Medulla oblongata (tissue), 1 donor: ENCODE results near the gene UNCX.

Source experiments
- DNase-seq: peaks from one replicate; pipeline ENCODE4 v3.0.0-alpha.2; 2015; ENCODE audit errors: extremely low spot score

UNCX gene

DNA sequence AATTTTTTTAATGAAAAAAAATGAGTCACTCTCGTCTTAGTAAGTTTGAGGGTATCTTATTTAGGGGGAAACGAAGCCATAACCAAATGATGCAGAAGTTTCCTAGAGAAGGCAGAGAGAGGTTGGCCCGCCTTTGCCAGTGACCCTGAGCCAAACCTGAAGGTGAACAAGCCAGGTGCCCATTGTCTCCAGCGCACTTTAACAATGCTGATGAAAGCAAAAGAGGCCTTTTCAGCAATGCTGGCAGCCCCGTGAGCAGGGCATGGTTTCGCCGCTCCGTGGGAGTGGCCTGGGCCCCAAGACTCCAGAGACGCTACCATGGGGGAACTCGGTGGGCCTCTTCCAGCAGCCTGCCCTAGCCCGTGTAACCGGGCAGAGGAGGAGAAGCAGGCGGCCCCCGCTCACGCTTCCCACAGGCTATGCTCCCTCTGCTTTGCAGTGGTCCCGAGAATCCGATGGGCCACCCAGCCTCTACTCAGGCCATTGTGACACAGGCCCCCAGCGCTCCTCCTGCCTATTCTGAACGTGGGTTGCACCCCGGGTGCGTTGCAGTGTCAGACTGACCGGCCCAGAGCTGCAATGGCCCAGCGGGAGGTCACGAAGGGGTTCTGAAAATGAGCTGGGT is 14.0 kb upstream of the UNCX start:
- no peak for DNase-seq

DNA sequence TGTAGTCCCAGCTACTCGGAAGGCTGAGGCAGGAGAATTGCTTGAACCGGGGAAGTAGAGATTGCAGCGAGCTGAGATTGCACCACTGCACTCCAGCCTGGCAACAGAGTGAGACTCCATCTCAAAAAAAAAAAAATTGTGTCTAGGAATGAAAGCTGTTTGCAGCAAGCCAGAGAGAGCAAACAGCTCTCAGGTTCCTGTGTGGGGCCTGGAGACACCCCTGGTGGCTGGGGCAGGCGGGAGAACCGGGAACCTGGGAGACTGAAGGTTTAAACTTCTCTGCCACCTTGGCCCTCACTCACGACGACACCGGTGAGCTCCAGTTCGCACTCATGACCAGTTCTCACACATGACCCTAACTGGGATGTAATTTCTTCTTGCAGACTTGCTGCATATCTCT is 13.2 kb upstream of the UNCX start:
- DNase-seq = no peak

- DNase-seq = no peak
Measured at GRCh38 chr7:1220000-1220726, 12.5 kb upstream of the UNCX start.

DNA sequence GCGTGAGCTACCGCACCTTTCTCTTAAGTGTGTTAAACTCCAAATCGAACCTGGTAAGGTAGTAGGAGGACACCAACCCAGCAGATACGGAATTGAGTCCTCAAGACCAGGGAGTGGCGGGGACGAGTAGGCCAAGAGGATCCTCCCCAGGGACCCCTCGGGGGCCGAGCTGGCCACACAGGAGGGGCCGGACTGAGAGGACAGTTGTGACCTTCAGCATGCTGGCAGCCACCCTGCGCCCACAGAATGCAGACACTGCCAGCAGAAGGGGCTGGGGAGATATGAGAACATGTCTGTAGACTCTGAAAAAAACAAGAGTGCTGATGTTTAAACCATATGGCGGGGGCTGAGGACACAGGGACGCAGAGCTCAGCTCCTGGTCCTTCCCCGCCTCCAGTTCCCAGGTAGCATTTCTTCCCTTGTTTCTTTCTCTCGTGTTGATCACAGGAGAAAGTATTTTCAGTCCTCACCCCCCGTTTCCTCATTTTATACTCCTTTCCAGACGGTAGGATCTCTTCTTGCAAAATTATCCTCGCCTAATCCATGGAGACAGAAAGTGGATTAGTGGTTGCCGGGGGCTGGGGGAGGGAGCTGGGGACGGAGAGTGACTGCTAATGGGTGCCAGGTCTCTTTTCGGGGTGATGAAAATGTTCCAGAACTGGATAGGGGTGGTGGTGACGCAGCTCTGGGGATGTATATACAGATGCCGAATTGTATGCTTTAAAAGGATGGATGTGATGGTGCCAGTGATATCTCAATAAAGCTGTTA is 11.5 kb upstream of the UNCX start:
- DNase-seq = no peak

- DNase-seq = peak; percentile 8
Measured at GRCh38 chr7:1223196-1223981, 9.3 kb upstream of the UNCX start.

- no peak for DNase-seq
Measured at GRCh38 chr7:1224086-1224716, 8.5 kb upstream of the UNCX start.

- DNase-seq = no peak
Measured at GRCh38 chr7:1225030-1225429, 7.6 kb upstream of the UNCX start.

DNA sequence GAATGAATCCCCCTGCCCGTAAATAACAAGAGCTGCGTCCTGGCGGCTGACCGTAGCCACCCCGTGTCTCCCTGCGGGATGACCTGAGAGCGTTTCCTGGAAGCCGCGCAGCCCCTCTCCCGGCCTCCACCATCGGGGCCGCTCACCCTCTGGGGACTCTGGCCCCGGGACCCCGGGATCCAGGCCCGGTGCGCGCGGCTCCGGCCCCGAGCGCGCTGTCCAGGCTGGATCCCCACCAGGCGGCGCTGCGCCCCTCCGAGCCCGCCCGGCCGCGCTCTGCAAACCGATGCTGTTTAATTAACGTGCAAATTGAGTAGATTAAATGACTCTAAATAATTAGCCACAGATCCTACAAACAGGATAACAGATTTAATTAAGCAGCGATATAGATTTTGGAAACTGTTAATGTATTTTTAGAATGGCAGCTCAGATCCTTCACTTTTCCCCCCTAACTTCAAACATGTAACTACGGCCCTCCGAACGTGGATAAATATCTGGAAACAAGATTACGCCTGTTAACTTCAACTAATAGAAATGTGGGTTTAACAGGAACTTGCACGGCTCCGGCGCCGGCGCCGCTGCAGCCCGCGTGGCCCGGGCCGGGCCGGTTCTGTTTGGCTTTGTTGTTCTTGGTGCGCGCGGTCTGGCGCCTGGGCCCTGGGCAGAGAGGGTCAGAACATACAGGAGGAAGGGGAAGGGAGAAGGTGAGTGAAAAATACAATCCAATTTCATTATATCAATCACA is 7.1 kb upstream of the UNCX start:
- DNase-seq = no peak

DNA sequence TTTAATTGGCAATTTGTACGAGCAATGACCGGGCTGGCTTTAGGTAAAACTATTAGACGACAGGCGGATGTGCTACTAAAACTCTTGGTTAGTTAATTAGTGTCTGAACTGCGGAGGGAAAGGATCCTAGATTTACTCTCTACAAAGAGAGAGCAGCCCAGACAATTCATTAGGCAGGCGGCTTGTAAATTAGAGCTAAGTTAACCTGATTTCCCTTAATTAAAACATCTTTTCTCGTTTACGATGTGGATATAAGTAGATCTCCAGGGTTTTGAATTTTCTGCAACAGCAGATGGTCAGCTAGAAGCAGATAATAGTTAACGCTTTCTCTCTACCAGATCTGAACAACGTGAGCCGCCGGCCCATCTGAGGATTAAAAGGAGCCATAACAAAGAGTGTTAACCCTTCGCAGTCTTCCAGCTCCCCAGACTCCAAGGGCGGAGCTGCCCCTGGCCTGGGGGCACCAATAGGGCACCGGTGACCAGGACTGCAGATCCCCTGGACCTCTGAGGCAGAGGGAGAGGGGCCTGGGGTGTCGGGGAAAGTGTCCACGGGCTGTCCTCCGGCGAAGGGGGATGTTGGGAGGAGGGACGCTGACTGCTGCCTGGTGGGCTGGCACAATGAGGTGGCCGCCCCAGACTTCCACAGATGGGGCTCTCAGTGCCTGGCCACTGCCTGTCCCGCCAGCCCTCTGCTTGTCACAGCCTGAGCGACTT is 6.3 kb upstream of the UNCX start:
- no peak for DNase-seq

- no peak for DNase-seq
Measured at GRCh38 chr7:1227071-1227804, 5.4 kb upstream of the UNCX start.

DNA sequence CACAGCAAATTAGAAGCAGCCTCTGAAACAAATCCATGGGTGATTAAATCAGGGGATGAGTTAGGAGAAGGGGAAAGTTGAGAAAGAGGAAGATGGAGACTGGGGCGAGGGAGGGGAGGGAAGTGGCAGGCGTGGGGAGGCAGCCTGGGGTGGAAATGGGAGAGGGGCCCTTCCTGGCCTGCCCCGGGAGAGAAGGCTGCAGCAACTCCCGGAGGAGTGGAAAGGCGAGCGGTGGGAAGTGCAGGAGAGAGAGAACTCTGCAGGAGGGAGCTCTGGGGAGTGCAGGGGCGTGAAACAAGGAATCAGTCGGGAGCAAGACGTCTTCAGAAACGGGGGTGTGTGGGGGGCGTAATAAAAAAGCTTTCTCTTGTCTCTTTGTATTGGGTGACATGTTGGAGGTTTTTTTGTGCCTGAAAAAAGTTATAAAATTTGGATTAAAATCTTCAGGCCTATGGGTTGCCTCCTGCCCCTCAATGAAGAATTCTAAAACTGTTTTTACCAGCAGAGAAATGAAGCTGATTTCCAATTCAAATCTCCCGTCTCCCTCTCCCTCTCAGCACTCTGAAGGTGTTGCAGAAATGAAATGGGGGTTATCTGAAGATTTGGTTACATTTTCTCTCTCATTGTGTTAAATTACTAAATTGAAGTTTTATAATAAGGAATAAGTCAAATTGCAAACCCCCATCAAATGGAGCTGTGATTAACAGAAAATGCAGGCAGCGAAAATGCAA is 4.7 kb upstream of the UNCX start:
- no peak for DNase-seq

DNA sequence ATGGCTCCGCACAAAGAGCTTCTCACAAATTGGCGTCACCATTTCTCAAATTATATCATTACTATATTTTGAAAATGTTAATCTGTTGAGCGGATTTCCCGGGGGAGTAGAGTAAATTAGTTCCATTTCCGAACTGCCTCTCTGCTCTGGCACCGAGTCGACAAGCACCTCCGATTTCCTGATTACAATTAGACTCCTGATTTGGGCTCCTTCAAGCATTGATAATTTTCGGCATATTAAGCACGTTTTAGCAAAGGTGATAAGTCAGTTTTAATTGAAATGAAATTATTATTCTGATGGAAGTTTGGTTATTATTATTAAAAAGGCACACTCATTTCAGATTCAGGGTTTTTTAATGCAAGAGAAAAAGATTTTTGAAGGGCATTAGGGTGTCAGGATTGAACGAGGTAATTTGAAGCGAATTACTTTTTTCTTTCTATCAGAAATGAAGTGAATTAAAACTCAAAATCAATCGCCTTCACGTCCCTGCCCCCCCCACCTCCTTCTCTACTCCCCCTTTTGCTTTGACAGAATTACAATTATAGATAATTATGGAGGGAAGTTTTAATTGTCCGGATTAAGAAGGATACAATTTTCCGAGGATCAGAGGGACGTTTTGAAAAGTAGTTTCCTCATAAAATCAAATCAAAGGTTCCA is 4.0 kb upstream of the UNCX start:
- no peak for DNase-seq

GRCh38 chr7:1229202-1229947 is 3.3 kb upstream of the UNCX start:
- DNase-seq = no peak

GRCh38 chr7:1229956-1230355 is 2.7 kb upstream of the UNCX start:
- no peak for DNase-seq

DNA sequence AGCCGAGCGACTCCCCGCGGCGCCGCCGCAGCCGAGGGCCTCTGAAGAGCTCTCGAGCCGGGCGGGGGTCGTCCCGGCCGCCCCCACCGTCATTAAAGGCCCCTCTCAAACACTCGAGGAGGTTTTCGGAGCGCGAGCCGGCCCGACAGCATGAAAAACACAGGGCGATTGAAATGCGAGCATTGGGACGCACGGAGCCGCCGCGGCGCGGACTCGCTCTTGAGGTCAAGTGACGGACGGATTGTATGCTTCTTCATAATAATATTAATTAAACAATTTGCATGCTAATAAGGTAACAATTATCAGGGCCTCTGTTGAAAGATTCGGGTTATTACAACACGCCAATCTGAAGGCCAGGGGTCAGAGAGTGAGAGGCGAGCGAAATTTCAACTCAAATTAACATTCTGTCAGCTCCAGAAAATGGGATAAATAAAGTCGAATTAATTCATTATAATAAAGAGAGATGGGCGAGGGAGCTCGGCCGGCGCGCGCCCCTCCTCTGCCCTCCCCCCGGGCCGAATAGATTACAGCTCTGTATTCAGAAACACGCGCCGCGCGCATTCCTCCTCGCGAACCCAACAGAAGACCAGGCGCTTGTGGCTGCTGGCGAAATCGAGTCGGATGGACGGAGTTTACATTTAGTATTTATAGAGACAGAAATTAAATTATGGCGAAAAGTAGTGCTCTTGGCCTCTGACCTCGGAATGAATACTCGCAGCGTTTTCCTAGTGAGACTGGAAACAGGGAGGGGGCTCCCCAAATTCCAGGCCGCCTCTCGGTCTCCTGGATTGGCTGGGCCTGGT is 2.1 kb upstream of the UNCX start:
- DNase-seq = no peak

DNA sequence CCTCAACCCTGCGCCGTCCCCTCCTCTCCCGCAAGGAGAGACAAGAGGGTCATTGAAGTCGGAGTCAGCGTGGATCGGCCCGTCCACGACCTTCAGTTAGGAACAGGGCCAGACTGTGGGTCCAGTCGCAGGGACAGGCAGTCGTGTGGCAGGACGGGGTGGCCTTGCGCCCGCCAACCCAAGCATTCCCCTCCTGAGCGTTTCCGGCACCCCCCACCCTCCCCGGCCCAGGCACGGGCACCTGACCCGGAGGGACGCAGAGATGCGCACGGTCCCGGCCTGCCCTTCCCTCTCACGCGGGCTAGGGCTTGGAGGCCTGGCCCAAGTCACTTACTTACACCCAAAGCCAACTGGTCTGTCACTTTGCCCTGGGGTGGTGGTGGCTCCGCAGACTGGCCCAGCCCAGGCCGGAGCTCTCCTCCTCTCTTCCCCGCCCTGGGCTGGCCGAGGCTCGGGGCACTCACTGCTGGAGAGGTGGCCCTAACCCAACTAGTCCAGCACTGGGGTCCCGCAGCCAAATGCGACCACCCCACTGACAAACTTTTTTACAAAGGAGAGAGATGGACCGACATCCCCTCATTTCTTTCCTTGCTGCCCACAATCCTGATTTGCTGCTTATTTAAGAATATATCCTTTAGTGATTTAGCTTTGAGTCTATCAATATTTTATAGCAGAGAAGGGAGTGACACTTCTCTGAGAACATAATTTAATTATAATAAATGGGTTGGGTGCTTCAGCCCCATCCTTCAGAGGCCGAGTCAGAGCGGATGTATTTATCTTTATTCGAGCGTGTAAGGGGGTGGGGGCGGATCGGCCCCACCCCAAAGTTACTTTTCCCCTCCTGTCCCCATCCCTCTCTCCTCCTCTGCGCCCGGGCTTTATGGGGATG is 1.2 kb upstream of the UNCX start:
- no peak for DNase-seq
